HG03439 (cell line): ENCODE results near the gene MED25.

Source experiments
- ATAC-seq: cut with Tn5 transposase; IDR thresholded peaks from one replicate; pipeline ENCODE4 v1.9.1; 2021; ENCODE audit warnings: mild to moderate bottlenecking, moderate library complexity; ENCODE audit not compliant: unreplicated experiment

MED25 gene

DNA sequence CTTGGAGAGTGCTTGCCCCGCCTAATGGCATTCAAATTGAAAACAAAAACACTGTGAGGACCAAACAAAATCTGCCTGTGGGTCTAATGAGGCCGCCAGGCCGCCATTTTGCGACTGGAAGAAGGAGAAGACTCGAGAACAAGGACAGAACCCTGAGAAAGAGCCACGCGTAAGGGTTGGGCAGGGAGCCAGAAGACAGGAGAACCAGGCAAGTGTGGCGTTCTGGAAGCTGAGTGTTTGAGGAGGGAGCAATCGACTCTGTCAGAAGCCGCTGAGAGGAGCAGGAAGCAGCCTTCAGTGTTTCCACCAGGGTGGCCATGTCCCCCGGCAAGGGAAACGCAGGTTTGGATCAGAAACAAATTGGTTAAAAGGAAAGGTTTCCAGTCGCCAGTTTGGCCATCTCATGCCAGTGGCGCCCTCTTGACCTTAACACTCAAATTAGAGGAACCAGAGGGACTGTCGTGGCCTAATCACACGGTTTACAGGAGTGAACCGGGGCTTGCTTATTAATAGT is 22.7 kb downstream of the MED25 start:
- ATAC-seq, result no peak

DNA sequence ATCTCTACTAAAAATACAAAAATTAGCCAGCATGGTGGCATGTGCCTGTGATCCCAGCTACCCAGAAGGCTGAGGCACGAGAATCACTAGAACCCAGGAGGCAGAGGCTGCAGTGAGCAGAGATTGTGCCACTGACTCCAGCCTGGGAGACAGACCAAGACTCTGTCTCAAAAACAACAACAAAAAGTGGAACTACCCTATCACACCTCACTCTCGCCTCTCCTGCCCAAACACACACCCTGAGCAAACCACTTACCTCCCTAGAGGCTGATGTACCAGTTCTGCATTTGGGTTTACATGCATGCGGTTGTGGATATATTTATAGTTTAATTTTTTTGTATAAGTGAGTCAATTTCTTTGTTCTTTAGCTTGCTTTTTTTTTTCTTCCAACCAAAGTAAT is 25.2 kb downstream of the MED25 start:
- no peak for ATAC-seq

- ATAC-seq, result no peak
Observed at GRCh38 chr19:49844138-49845095, 26.3 kb downstream of the MED25 start.

DNA sequence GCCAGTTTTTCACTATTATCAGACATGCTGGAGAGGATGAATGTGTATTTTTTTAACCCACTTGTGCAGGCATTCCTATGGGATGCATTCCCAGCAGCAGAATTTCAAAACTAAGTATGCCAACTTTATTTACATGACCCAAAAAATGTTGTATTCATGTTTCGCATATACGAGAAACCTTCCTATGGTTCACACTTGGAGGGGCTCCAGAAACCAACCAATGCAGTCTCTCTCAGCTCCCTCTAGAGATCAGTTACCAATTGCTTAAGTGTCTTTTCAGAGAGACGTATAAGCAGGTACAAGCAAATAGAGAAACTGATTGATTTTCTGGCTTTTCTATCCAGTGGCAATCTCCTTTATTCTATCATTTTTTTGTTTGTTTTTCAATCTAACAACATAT is 27.3 kb downstream of the MED25 start:
- no peak for ATAC-seq

- no peak for ATAC-seq
Observed at GRCh38 chr19:49846408-49846807, 28.3 kb downstream of the MED25 start.

DNA sequence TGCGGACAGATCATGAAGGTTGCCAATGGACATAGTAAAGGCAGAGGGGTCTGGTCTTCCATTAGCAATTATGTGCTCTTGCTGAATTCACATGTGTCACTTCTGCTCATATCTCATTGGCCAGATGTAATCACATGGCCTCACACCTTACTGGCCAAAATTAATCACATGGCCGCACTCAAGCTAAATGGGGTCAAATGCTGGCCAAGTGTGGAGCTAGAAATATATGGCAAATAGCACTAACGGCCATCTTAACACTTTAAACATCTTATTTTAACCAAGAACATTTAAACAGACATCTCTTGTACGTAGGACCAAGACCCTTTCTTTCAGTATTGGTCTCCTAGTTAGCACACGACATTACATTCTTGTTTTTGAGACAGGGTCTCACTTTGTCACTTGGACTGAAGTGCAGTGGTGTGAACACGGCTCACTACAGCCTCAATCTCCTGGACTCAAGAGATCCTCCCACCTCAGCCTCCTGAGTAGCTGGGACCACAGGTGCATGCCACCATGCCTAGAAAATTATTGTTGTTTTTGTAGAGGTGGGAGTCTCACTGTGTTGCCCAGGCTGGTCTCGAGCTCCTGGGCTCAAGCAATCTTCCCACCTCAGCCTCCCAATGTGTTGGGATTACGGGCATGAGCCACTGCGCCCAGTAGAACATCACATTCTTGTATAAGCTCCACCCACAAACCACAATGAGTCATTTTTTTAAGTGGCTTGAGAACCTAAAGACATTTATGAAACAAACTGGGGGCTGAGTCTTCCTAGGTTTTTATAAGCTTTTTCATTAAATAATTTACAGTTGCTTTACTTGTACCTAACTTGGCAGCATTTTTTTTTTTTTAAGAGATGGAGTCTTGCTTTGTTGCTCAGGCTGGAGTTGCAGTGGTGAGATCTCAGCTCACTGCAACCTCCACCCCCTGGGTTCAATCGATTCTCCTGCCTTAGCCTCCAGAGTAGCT is 29.9 kb downstream of the MED25 start:
- ATAC-seq, result no peak

GRCh38 chr19:49848938-49849337 is 30.8 kb downstream of the MED25 start:
- no peak for ATAC-seq

- ATAC-seq, result no peak
Observed at GRCh38 chr19:49849433-49850220, 31.5 kb downstream of the MED25 start.

- no peak for ATAC-seq
Observed at GRCh38 chr19:49850221-49850486, 32.1 kb downstream of the MED25 start.

GRCh38 chr19:49850487-49851342 is 32.6 kb downstream of the MED25 start, which contains the start of gene PTOV1:
Gene PTOV1, plus strand, starts transcription at chr19:49851159.
- peak; percentile 78 for ATAC-seq

DNA sequence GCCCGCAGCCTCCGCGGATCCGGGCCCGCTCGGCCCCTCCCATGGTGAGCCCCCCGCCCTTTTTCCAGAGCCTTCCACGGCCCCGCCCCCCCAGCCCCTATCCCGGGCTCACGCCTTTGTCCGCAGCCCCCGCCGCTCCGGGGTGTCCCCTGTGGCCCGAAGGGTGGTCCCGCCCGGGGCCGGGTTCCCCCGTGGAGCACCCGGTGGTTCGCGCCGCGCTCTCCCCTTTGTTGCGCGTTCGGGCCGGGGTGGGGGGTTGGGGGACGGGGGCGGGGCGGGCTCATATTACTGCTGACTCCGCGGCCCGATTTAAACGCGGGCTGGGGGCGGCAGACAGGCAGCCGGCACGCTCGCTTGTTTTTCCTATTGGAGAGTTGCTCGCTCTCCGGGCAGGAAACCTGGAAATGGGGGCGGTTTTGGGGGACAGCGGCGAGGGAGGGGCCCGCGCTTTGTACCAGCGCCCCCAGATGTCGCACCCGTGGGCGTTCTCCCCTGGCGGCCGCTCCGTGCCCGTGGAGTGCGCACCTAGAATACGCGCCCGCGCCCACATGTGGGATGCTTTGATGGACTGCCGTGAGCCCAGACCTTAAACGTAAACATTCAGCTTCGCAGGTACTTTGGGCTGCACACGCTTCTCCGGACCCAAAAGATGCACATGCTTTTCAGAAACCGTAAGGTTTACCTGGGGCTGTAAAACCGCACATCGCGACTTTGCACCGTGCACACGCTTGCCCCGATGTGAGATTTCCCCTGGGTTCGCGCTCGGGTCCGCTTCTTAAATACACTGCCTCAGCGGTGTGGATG is 33.6 kb downstream of the MED25 start:
- peak; percentile 2 for ATAC-seq

GRCh38 chr19:49852631-49853126 is 34.6 kb downstream of the MED25 start:
- no peak for ATAC-seq

GRCh38 chr19:49853852-49854377 is 35.8 kb downstream of the MED25 start:
- no peak for ATAC-seq

DNA sequence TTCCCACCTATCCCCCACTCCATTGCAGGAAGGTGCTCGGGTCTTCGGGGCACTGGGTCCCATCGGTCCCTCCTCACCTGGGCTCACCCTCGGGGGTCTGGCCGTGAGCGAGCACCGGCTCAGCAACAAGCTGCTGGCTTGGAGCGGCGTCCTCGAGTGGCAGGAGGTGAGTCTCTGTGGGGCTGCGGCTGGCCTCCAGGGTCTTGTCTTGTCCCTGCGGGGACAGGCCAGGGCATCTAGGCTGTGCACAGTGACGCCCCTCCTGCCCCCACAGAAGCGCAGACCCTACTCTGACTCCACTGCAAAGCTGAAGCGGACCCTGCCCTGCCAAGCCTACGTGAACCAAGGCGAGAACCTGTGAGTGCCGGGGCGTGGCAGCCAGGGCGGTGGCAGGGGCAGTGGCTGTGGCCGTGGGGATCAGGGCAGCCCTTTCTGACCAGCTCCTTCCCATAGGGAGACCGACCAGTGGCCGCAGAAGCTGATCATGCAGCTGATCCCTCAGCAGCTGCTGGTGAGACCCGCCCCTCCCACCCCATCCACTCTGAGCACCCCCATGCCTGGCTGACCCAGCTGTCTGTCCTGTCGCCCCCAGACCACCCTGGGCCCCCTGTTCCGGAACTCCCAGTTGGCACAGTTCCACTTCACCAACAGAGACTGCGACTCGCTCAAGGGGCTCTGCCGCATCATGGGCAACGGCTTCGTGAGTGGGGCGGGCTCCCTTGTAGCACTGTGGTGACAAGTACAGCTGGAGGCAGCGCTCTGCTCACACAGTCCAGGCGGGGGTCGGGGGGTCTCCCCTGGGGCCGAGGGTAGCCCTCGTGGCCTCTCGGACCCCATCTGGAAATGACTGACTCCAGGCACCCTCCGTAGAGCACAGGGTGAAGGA is 36.5 kb downstream of the MED25 start:
- ATAC-seq, result no peak

- no peak for ATAC-seq
Observed at GRCh38 chr19:49855277-49855675, 37.2 kb downstream of the MED25 start.

GRCh38 chr19:49855676-49856573 is 37.8 kb downstream of the MED25 start:
- ATAC-seq, result no peak
